PC-9 (cell line): ENCODE data around the gene NADSYN1. TPM values are rescaled to one million over a fixed set of nuclear protein-coding genes. Genes with fewer than 3 reads are reported as not detected.
A peak's percentile ranks its signal among the peaks of the same experiment; 100 is the strongest.

ENCODE experiments used
- BruUV-seq: library from RNA; stranded (reverse); fragments of 400-500 nt; replicated peaks from 2 replicates; lab custom pipeline; 2021; lab: Mats Ljungman, UMichigan
- CTCF ChIA-PET: fragments of 300-600 bp; sonication (Branson Sonifier 250); formaldehyde crosslinking; loops from one replicate; lab custom pipeline; 2022; ENCODE audit warnings: antibody characterized with exemption; lab: Charles Lee
- POLR2A ChIA-PET: fragments of 300-600 bp; sonication (Branson Sonifier 250); formaldehyde crosslinking; loops from one replicate; lab custom pipeline; 2022; ENCODE audit warnings: antibody characterized with exemption; ENCODE audit not compliant: unreplicated experiment; lab: Charles Lee
- DNase-seq, 2 experiments: peaks; one replicate each; pipeline versions ENCODE4 v3.0.0 to v3.0.0-alpha.2; 2015 to 2022; ENCODE audit warnings: mixed read lengths in 1 of 2
- H2AFZ ChIP-seq: fragments of 200-600 bp; sonication (generic); 2 replicates; pipeline ENCODE4 v1.8.1; 2017; ENCODE audit warnings: antibody characterized with exemption
- H3F3A ChIP-seq: fragments of 200-600 bp; sonication (generic); 2 replicates; pipeline ENCODE4 v1.8.1; 2017; ENCODE audit warnings: antibody characterized with exemption, mild to moderate bottlenecking, low read depth; ENCODE audit not compliant: insufficient read depth
- H3K27ac ChIP-seq: fragments of 200-600 bp; sonication (generic); 2 replicates; pipeline ENCODE4 v1.6.1; 2016; ENCODE audit warnings: mixed run types
- H3K27me3 ChIP-seq: fragments of 200-600 bp; sonication (generic); 2 replicates; pipeline ENCODE4 v1.6.1; 2016; ENCODE audit warnings: low read depth, mixed run types; ENCODE audit not compliant: insufficient read depth
- H3K36me3 ChIP-seq: fragments of 200-600 bp; sonication (generic); 2 replicates; pipeline ENCODE4 v1.6.1; 2016; ENCODE audit warnings: low read depth, mixed run types
- H3K4me1 ChIP-seq: fragments of 200-600 bp; sonication (generic); replicated peaks from 2 replicates; pipeline ENCODE4 v1.6.1; 2016; ENCODE audit warnings: mixed run types; ENCODE audit not compliant: insufficient read depth
- H3K4me2 ChIP-seq: fragments of 200-600 bp; sonication (generic); 2 replicates; pipeline ENCODE4 v1.6.1; 2017; ENCODE audit warnings: mixed run types
- H3K4me3 ChIP-seq: fragments of 200-600 bp; sonication (generic); 2 replicates; pipeline ENCODE4 v1.6.1; 2016; ENCODE audit warnings: mixed run types
- H3K79me2 ChIP-seq: fragments of 200-600 bp; sonication (generic); 2 replicates; pipeline ENCODE4 v1.6.1; 2017; ENCODE audit warnings: low read depth, mixed run types
- H3K9me2 ChIP-seq: fragments of 200-600 bp; sonication (generic); 2 replicates; pipeline ENCODE4 v1.8.1; 2017; ENCODE audit warnings: mild to moderate bottlenecking; ENCODE audit not compliant: insufficient read depth
- H3K9me3 ChIP-seq: fragments of 200-600 bp; sonication (generic); 2 replicates; pipeline ENCODE4 v1.8.1; 2016; ENCODE audit warnings: low read depth; ENCODE audit not compliant: insufficient read depth
- H4K20me1 ChIP-seq: fragments of 200-600 bp; sonication (generic); 2 replicates; pipeline ENCODE4 v1.8.1; 2017; ENCODE audit not compliant: insufficient read depth
- CTCF ChIP-seq: fragments of 200-600 bp; sonication (generic); conservative IDR thresholded peaks from 2 replicates; pipeline ENCODE4 v1.6.1; 2017; ENCODE audit warnings: mixed run types, antibody characterized with exemption, mild to moderate bottlenecking, moderate library complexity
- EZH2 ChIP-seq: fragments of 200-600 bp; sonication (generic); IDR thresholded peaks from 2 replicates; pipeline ENCODE4 v1.8.0; 2017; ENCODE audit warnings: antibody characterized with exemption, low read depth
- intact Hi-C: fragments of 100-400 bp; cut with micrococcal nuclease; formaldehyde crosslinking; loops from one replicate; pipeline ENCODE4 v1.10.0; 2022; ENCODE audit not compliant: unreplicated experiment
- total RNA-seq: library from RNA; stranded (reverse); gene quantifications from 2 replicates; pipeline ENCODE4 v1.2.3, GENCODE V29; 2021

NADSYN1 gene
- total RNA-seq, 1 experiment from 2014 or later, result 118 TPM

- Histone ChIP-seq H3K27me3 (no peaks in the 10 kb centered on the region), H3K27ac (no peak overlapping the region), H3K4me3 (no peak overlapping the region), H3K9me2 (no peaks in the 10 kb centered on the region), H3F3A (peaks cover 29% of the 10 kb centered on the region), H3K79me2 (no peaks in the 10 kb centered on the region), H3K36me3 (no peaks in the 10 kb centered on the region), H3K4me1 (peaks cover 18% of the 10 kb centered on the region), H3K4me2 (no peak overlapping the region), H4K20me1 (no peaks in the 10 kb centered on the region), H3K9me3 (no peaks in the 10 kb centered on the region), H2AFZ (no peak overlapping the region)
- peak in 1 of 2 experiments; percentile 62 for DNase-seq
- ChIA-PET POLR2A (interaction anchor here (0.6 to 1.0 kb wide), 2 partner anchors 22 to 138 kb away, joined by 7 to 10 read pairs; no protein-coding TSS in a partner anchor), CTCF (interaction anchor here (0.6 to 0.8 kb wide), 2 partner anchors 138 to 1223 kb away, joined by 13 to 15 read pairs; no protein-coding TSS in a partner anchor)
- intact Hi-C loops, result loop anchor here (10.0 kb wide), 1 partner anchor 171 kb away; the partner anchor contains the start of gene SHANK2
- BruUV-seq, result no TSS peak
- TF ChIP-seq CTCF, result 0 out of 2 replicates have a peak, but pooled peaks have one; percentile 38
- no peak for TF ChIP-seq EZH2
These were observed 27.6 kb upstream of the NADSYN1 start for GRCh38 chr11:71425409-71425808.

GRCh38 chr11:71425860-71426259 lies 27.1 kb upstream of the NADSYN1 start:
- TF ChIP-seq EZH2, result no peak
- no peak for TF ChIP-seq CTCF
- H3K79me2 ChIP-seq, result no peaks in the 10 kb centered on the region
- peaks cover 29% of the 10 kb centered on the region for H3F3A ChIP-seq
- H4K20me1 ChIP-seq, result no peaks in the 10 kb centered on the region
- H3K4me3 ChIP-seq, result no peak overlapping the region
- H3K27ac ChIP-seq, result no peak overlapping the region
- no peaks in the 10 kb centered on the region for H3K36me3 ChIP-seq
- H3K9me2 ChIP-seq, result no peaks in the 10 kb centered on the region
- H2AFZ ChIP-seq, result no peak overlapping the region
- no peak overlapping the region for H3K4me2 ChIP-seq
- intact Hi-C loops, result loop anchor here (1.0 to 10.0 kb wide), 2 partner anchors 22 to 171 kb away; partner anchors contain the start of genes DHCR7 and SHANK2
- ChIA-PET POLR2A (interaction anchor here (0.6 to 1.0 kb wide), 4 partner anchors 21 to 138 kb away, joined by 4 to 10 read pairs (median 6); partner anchors contain the start of gene DHCR7), CTCF (interaction anchor here (0.5 to 0.8 kb wide), 3 partner anchors 27 to 1223 kb away, joined by 7 to 15 read pairs (median 13); partner anchors contain the start of gene NADSYN1)
- no peaks in the 10 kb centered on the region for H3K27me3 ChIP-seq
- H3K9me3 ChIP-seq, result no peaks in the 10 kb centered on the region
- H3K4me1 ChIP-seq, result peaks cover 18% of the 10 kb centered on the region
- BruUV-seq, result no TSS peak
- peak; percentile 82 to 92 for DNase-seq

- ChIA-PET POLR2A (interaction anchor here (0.6 to 1.0 kb wide), 3 partner anchors 21 to 25 kb away, joined by 4 to 10 read pairs (median 5); partner anchors contain the start of gene DHCR7), CTCF (interaction anchor here (0.5 kb wide), 1 partner anchor 26 kb away, joined by 7 read pairs; the partner anchor contains the start of gene NADSYN1)
- Histone ChIP-seq H3K9me2 (no peaks in the 10 kb centered on the region), H4K20me1 (no peaks in the 10 kb centered on the region), H3K4me3 (no peak overlapping the region), H3F3A (peaks cover 29% of the 10 kb centered on the region), H2AFZ (no peak overlapping the region), H3K79me2 (no peaks in the 10 kb centered on the region), H3K9me3 (no peaks in the 10 kb centered on the region), H3K27ac (no peak overlapping the region), H3K27me3 (no peaks in the 10 kb centered on the region), H3K36me3 (no peaks in the 10 kb centered on the region), H3K4me2 (no peak overlapping the region), H3K4me1 (peaks cover 18% of the 10 kb centered on the region)
- intact Hi-C loops, result loop anchor here (1.0 to 10.0 kb wide), 2 partner anchors 22 to 172 kb away; partner anchors contain the start of genes DHCR7 and SHANK2
- BruUV-seq, result no TSS peak
- TF ChIP-seq CTCF (no peak), EZH2 (no peak)
- DNase-seq, result no peak
These were observed 26.6 kb upstream of the NADSYN1 start for GRCh38 chr11:71426413-71426812.
